Immature natural killer cell (primary cell): ENCODE measurements around the gene PLXNA2. TPM values are rescaled to one million over a fixed set of nuclear protein-coding genes. Genes with fewer than 3 reads are reported as not detected.

Source experiments
- DNase-seq, 3 donors: peaks; one replicate each; pipeline ENCODE4 v3.0.0; 2022; ENCODE audit warnings: mixed read lengths in 1 of 3
- H3K27ac Mint-ChIP-seq, 6 donors: one replicate each; pipeline ENCODE4 v1.8.0; 2020; ENCODE audit warnings: mixed read lengths in 6 of 6, mild to moderate bottlenecking in 5 of 6, inconsistent platforms in 4 of 6, moderate library complexity in 3 of 6
- H3K27me3 Mint-ChIP-seq, 3 donors: one replicate each; pipeline ENCODE4 v1.8.0; 2020 to 2021; ENCODE audit warnings: low read depth in 3 of 3, mild to moderate bottlenecking in 3 of 3, mixed read lengths in 3 of 3, moderate library complexity in 3 of 3, inconsistent platforms in 1 of 3
- H3K36me3 Mint-ChIP-seq, 3 donors: one replicate each; pipeline ENCODE4 v1.8.0; 2020; ENCODE audit warnings: mixed read lengths in 3 of 3, inconsistent platforms in 2 of 3, mild to moderate bottlenecking in 2 of 3
- H3K4me1 Mint-ChIP-seq, 2 donors: one replicate each; pipeline ENCODE4 v1.8.0; 2020; ENCODE audit warnings: inconsistent platforms in 2 of 2, mild to moderate bottlenecking in 2 of 2, mixed read lengths in 2 of 2, moderate library complexity in 1 of 2
- H3K4me3 Mint-ChIP-seq, 5 donors: one replicate each; pipeline ENCODE4 v1.8.0; 2020; ENCODE audit warnings: mild to moderate bottlenecking in 5 of 5, mixed read lengths in 5 of 5, inconsistent platforms in 3 of 5, moderate library complexity in 3 of 5
- H3K9me3 Mint-ChIP-seq, 6 donors: one replicate each; pipeline ENCODE4 v1.8.0; 2020; ENCODE audit warnings: mild to moderate bottlenecking in 6 of 6, mixed read lengths in 6 of 6, inconsistent platforms in 4 of 6, moderate library complexity in 3 of 6
- polyA plus RNA-seq, 3 donors: library from polyadenylated mRNA; unstranded; fragments of 300-500 nt; fragmentation: Illumina TruSeq; gene quantifications; one replicate each; pipeline ENCODE4 v1.2.3, GENCODE V29; 2021

The PLXNA2 gene
- polyA plus RNA-seq, 3 donors from 2014 or later, result 0.22 TPM; not detected in 2

- DNase-seq, result no peak
- Mint-ChIP-seq H3K27me3 (peaks cover 2 to 11% (median 3%) of the 10 kb centered on the region in 3 donors), H3K4me1 (no peaks in the 10 kb centered on the region), H3K36me3 (no peaks in the 10 kb centered on the region), H3K4me3 (no peak overlapping the region), H3K27ac (no peak overlapping the region), H3K9me3 (no peaks in the 10 kb centered on the region)
Observed at GRCh38 chr1:207977876-207978275, 266.3 kb downstream of the PLXNA2 start.

GRCh38 chr1:207973898-207974568, 270.2 kb downstream of the PLXNA2 start:
- H3K27me3 Mint-ChIP-seq, result peaks cover 3 to 11% (median 6%) of the 10 kb centered on the region in 3 donors
- no peaks in the 10 kb centered on the region for H3K4me1 Mint-ChIP-seq
- H3K4me3 Mint-ChIP-seq, result no peak overlapping the region
- no peak overlapping the region for H3K27ac Mint-ChIP-seq
- no peak for DNase-seq
- H3K36me3 Mint-ChIP-seq, result no peaks in the 10 kb centered on the region
- H3K9me3 Mint-ChIP-seq, result no peaks in the 10 kb centered on the region

- H3K27ac Mint-ChIP-seq, result no peak overlapping the region
- no peak overlapping the region for H3K4me3 Mint-ChIP-seq
- no peak for DNase-seq
- no peaks in the 10 kb centered on the region for H3K9me3 Mint-ChIP-seq
- no peaks in the 10 kb centered on the region for H3K36me3 Mint-ChIP-seq
- H3K27me3 Mint-ChIP-seq, result peaks cover 3 to 11% (median 4%) of the 10 kb centered on the region in 3 donors
- H3K4me1 Mint-ChIP-seq, result no peaks in the 10 kb centered on the region
Observed at GRCh38 chr1:207972337-207972736, 271.8 kb downstream of the PLXNA2 start.
